GM19043 (cell line): ENCODE results near the gene DUS2.

Source experiments
- ATAC-seq: cut with Tn5 transposase; IDR thresholded peaks from one replicate; pipeline ENCODE4 v1.9.1; 2021; ENCODE audit warnings: low read depth; ENCODE audit not compliant: unreplicated experiment

DUS2 gene

DNA sequence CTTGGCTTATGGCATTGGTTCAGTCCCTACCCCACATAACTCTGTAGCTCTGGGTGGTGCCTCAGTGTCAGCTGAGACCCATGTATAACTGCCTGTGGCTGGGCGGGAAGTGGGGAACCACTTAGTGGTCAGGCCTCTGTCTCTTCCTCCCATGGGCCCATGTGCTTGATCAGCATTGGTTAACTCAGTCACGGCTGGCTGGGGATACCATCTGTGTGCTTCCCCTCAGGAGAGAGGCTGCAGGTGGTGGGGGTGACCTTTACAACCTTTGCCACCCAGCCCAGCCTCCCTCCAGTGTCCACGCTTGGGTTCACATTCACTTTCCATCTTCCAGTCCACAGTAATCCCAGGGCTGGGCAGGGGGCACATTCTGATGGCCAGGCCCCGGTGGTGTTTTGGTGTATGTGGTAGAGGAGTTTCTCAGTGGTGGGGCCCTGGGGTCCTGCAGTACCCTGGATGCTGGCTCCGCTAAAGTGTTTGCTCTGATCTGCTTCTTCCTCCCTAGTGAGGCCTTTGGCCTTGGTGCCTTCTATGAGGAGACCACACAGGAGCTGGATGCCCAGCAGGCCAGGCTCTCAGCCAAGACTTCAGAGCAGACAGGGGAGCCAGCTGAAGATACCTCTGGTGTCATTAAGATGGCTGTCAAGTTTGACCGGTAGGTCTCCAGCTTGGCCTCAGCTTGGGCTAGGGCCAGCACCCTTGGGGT, 51.9 kb downstream of the DUS2 start:
- peak; percentile 74 for ATAC-seq

DNA sequence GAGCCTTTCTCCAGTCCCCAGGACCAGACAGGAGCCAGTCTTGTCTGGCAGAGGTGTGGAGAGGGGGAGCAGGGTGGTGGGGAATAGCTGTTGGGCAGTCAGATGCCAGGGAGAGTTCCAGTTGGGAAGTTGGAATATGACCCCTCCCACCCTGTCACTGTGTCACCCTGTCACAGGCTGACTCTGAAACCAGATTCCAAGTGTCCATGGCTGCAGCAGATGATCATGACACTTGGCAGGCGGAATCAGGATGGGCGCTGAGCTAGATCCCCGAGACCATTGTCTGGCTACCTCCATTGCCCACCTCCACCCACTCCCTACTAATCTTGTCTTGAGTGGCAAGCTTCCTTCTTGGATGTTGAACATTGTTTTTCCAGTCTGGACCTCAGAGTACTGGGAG, 52.9 kb downstream of the DUS2 start:
- ATAC-seq, result no peak

DNA sequence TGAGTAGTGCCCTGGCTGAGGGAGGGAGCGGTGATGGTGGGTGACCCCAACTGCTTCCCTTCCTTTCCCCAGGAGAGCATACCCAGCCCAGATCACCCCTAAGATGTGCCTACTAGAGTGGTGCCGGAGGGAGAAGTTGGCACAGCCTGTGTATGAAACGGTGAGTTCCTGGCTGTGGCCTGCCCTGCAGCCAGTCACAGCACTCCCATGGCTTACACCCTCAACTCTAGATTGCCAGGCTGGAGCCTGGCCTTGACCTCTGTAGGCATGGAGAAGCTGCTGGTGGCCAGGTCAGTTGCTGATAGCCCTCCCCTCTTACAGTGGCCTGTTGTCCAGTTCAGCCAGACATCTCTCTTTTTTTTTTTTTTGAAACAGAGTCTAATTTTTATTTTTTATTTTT, 53.5 kb downstream of the DUS2 start:
- no peak for ATAC-seq

DNA sequence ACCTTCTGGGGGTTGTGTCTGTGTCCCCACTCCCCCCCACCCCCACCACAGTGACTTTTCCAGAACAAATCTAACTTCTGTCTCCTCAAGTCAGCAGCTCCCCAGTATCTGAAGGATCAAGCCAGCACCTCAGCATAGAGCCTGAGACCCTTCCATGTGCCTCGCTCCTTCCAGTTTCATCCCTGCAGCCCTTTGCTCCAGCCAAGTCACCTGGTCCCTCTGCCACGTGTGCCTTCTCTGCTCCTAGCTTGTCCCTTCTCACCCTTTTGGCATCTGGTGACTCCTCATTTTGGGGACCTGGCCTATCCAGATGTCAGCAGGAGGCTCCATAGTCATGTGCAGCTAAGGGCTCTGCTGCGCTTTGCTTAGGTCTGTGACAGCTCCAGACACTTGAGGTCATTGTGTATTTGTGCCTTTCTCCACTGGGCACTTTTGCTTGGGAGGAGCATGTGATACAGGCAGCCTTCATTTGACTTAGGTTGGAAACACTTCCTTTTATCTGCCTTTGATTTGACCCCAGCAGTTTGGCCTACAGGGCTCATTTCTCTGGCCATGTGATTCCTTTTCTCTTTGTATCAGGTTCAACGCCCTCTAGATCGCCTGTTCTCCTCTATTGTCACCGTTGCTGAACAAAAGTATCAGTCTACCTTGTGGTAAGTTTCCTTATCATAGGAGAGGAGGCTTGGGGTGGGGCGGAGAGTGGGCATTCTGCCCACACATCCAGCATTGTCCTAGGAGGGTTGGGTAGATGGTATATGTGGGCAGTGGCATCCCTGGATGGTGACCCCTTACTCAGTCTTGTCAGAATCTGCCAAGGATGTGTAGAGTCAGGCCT, 55.0 kb downstream of the DUS2 start:
- no peak for ATAC-seq

DNA sequence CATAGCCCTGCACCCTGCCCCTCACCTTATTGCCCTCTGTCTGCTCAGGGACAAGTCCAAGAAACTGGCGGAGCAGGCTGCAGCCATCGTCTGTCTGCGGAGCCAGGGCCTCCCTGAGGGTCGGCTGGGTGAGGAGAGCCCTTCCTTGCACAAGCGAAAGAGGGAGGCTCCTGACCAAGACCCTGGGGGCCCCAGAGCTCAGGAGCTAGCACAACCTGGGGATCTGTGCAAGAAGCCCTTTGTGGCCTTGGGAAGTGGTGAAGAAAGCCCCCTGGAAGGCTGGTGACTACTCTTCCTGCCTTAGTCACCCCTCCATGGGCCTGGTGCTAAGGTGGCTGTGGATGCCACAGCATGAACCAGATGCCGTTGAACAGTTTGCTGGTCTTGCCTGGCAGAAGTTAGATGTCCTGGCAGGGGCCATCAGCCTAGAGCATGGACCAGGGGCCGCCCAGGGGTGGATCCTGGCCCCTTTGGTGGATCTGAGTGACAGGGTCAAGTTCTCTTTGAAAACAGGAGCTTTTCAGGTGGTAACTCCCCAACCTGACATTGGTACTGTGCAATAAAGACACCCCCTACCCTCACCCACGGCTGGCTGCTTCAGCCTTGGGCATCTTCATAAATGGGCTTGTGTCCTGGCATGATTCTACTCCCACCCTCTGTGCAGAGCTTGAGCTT, 55.8 kb downstream of the DUS2 start:
- no peak for ATAC-seq

DNA sequence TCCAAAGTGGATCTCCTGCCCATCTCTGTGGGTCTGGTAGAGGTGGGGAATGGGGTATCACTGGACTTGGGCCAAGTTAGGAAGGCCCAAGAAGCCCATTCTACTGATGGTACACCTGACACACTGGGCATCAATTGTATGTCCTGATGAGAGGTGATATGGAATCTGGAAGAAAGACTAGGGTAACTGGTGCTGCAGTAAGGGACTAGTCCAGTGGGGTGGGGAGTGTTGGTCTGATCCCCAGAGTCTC, 56.2 kb downstream of the DUS2 start:
- ATAC-seq, result no peak

DNA sequence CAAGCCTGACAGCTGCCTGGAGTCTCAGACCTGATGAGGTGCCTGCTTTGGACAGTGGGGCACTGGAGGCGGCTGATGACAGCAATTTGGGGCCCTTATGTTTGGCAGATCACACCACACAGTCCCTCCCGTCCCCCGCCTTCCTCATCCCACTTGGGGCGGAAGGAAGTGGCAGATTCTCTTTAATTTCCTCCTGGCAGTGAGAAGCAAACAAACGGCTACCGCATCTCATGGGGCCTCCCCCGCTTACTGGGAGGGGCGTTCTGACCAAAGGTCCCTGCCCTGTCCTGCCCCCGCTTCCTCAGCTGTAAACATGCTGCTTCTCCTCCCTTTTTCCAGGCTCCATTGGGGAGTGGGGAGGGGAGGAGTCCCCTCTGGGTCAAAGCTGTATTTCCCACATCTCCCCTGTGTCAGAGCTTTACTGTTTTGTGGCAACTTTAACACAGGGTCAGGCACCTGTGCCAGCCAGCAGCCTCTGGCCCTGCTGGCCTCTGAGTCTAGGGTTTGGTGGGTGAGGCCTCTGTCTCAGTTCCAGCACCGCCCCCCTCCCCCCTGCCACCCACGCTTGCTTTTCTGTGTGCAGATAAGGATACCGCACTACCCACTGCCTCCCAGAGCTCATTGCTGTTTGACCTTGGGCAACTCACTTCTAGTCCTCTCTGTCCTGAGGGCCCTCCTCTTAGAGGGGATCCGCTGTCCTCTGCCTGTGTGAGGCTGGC, 56.7 kb downstream of the DUS2 start:
- no peak for ATAC-seq

GRCh38 chr16:68081861-68082628, 59.0 kb downstream of the DUS2 start:
- ATAC-seq, result no peak

DNA sequence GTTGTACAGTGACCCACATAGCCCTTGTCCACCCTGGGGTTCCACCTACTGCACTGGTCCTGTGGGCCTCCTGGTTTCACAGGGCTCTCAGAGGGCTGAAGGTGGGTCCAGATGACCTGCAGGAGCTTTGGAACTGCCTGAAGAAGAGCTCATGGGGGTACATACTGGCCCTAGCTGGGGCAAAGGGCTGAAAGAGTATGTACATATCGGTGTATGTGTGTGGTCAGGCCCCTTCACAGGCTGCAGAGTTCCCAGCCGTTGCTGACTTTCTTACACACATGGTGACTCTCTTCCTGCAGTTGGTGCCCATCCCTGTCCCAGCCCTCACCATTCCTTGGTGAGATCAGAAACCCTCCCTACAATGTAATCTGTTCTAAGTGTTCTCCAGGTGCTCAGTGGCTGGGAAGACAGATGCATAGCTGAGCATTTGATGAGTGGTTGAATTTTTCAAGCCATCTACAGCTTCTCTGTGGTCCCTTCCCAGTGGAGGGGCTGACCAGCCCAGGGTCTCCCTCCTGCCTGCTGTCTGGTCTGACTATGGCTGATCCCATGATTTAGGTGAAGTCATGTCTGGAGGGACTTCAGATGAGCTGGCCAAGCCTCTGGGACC, 59.6 kb downstream of the DUS2 start:
- ATAC-seq, result no peak

GRCh38 chr16:68083239-68083781, 60.2 kb downstream of the DUS2 start:
- no peak for ATAC-seq

DNA sequence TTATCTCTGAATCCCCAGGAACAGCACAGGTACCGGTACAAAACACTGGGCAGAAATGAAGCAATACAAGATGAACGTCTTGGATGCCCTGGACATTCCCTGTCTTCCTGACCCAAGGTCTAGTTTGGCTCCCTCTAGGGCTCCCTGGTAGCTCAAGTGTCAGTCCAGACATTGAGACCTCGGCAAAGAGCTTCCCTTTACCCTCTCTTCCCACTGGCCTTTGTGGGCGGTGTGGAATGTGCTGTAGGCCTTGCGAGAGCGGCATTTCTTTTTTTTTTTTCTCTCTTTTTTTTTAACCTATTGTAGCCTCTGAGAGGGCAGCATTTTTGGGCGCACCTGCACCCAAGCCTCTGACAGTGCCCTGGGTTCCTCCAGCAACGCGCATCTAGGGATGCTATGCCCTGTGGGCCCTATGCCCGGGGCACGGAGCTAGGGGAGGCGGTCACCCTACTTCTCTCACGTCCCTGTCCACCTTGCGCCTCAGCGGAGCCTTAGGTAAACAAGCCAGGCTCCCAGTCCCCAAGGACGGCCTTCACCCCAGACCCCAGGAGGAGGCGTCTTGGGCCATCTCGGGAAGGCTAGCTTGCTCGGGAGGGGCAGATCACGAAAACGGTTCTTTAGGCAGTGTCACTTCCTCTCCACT, 60.9 kb downstream of the DUS2 start:
- ATAC-seq, result no peak

GRCh38 chr16:68084504-68085258, 61.6 kb downstream of the DUS2 start:
- ATAC-seq, result peak; percentile 63

- peak; percentile 46 for ATAC-seq
Observed at GRCh38 chr16:68085259-68086071, 62.4 kb downstream of the DUS2 start, which contains the start of gene NFATC3. Gene NFATC3, plus strand, starts transcription at chr16:68085370. Its CDS starts 312 bp downstream, at chr16:68085682.

DNA sequence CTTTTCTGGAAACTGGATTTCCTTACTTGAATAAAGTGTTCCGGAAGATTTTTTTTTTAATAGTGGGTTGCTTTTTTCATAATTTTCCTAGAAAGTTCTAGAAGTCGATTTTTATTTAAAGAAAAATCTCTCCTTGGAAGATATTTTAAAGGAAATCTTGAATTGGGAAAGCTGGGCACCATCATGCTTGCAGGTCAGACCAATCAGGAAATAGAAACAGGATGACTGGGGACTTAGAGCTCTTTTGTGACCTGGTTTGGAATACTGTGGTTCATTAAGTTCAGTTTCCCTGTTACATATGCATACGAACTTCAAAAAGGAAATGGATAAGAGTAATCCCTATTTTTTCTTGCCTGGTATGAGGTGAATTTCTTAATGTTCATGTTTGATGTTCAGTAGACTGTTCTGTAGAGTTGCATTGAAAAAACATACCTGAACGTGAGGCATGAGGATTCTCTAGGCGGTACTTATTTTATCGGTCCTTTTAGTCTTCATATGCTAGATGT, 63.3 kb downstream of the DUS2 start:
- no peak for ATAC-seq

GRCh38 chr16:68086860-68087268, 63.8 kb downstream of the DUS2 start:
- ATAC-seq, result no peak

DNA sequence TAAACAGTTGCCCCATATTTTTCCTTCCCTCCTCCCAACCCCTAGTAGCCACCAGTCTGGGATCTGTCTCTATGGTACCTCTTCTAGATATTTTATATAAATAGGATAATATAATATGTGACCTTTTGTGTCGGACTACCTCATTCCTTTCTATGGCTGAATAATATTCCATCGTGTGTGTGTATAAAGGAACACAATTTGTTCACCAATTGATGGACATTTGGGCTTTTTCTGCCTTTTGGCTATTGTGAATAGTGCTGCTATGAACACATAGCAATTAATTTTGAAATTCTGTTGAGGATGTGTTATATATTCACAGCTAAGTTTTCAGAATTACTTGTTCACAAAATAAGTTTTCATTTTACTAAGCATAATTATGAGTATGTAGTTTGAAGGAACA, 64.6 kb downstream of the DUS2 start:
- ATAC-seq, result no peak
